ENCODE data around the gene ANTXR2.

DNA sequence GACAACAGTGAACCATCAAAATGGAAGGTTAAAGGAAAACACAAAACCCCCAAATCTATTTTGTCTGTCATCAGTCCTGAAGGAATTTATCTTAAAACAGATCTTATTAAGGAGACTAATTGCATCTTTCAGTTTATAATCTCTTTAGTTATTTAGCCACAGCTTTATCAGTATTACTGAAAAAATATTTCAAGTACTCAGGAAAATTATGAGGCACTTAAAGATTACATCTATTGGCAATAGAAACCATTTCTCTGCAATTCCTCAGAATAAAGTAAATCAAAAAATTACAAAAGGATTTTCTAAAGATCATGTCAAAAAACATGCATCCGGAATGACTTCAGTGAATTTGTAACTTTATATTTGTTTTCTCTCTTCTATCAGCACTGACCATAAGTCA, 35.2 kb downstream of the ANTXR2 start:
- TF ChIP-seq, protein P1, sequence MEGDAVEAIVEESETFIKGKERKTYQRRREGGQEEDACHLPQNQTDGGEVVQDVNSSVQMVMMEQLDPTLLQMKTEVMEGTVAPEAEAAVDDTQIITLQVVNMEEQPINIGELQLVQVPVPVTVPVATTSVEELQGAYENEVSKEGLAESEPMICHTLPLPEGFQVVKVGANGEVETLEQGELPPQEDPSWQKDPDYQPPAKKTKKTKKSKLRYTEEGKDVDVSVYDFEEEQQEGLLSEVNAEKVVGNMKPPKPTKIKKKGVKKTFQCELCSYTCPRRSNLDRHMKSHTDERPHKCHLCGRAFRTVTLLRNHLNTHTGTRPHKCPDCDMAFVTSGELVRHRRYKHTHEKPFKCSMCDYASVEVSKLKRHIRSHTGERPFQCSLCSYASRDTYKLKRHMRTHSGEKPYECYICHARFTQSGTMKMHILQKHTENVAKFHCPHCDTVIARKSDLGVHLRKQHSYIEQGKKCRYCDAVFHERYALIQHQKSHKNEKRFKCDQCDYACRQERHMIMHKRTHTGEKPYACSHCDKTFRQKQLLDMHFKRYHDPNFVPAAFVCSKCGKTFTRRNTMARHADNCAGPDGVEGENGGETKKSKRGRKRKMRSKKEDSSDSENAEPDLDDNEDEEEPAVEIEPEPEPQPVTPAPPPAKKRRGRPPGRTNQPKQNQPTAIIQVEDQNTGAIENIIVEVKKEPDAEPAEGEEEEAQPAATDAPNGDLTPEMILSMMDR (IDR thresholded peaks at IDR 0.05): no peak
- TF ChIP-seq ZFX (IDR thresholded peaks at IDR 0.05; ENCODE audit: borderline replicate concordance): no peak

Measured in 22Rv1 (cell line).